HUES64 (cell line): Measurements from ENCODE around the gene FBXO11.

Source experiments
- H3K27ac ChIP-seq: 2 replicates; pipeline ENCODE4 v1.7.0; 2013; ENCODE audit warnings: low read depth, low read length, inconsistent platforms
- H3K27me3 ChIP-seq: 2 replicates; pipeline ENCODE4 v1.6.1; 2013; ENCODE audit warnings: mild to moderate bottlenecking, low read length; ENCODE audit not compliant: insufficient read depth
- H3K36me3 ChIP-seq: 2 replicates; pipeline ENCODE4 v1.6.1; 2013; ENCODE audit warnings: mild to moderate bottlenecking, low read length; ENCODE audit not compliant: insufficient read depth
- H3K4me1 ChIP-seq: 2 replicates; pipeline ENCODE4 v1.6.1; 2013; ENCODE audit warnings: mild to moderate bottlenecking, low read length, moderate library complexity; ENCODE audit not compliant: insufficient read depth
- H3K4me3 ChIP-seq: 2 replicates; pipeline ENCODE4 v1.5.1; 2013; ENCODE audit warnings: mild to moderate bottlenecking, low read length, moderate library complexity
- H3K9ac ChIP-seq: 2 replicates; pipeline ENCODE4 v1.6.1; 2013; ENCODE audit warnings: mild to moderate bottlenecking, low read depth, low read length
- H3K9me3 ChIP-seq: 2 replicates; pipeline ENCODE4 v1.6.1; 2013; ENCODE audit warnings: low read depth, low read length; ENCODE audit not compliant: insufficient read depth
- WGBS: fragments of 150-250, 120-280 bp; methylation state at CpG from one replicate; pipeline ENCODE4 v1.1.7; 2013; ENCODE audit warnings: missing lambda C conversion rate; 5-methylcytosine and 5-hydroxymethylcytosine counted together

FBXO11 gene

GRCh38 chr2:47838686-47839085 lies 67.6 kb downstream of the FBXO11 start:
- no peaks in the 10 kb centered on the region for H3K4me1 ChIP-seq
- H3K27ac ChIP-seq: no peak overlapping the region
- H3K27me3 ChIP-seq: no peaks in the 10 kb centered on the region
- WGBS: 99% methylated on average over 3 of the region's 4 CpGs
- peaks cover 64% of the 10 kb centered on the region for H3K36me3 ChIP-seq
- no peaks in the 10 kb centered on the region for H3K9me3 ChIP-seq
- H3K9ac ChIP-seq: no peak overlapping the region
- no peak overlapping the region for H3K4me3 ChIP-seq

GRCh38 chr2:47838249-47838648 lies 68.0 kb downstream of the FBXO11 start:
- H3K36me3 ChIP-seq: peaks cover 64% of the 10 kb centered on the region
- no peaks in the 10 kb centered on the region for H3K9me3 ChIP-seq
- WGBS: no CpG with 5 or more reads among the region's 1 CpG
- no peak overlapping the region for H3K27ac ChIP-seq
- H3K9ac ChIP-seq: no peak overlapping the region
- no peaks in the 10 kb centered on the region for H3K27me3 ChIP-seq
- no peaks in the 10 kb centered on the region for H3K4me1 ChIP-seq
- H3K4me3 ChIP-seq: no peak overlapping the region

GRCh38 chr2:47833516-47833968 lies 72.8 kb downstream of the FBXO11 start:
- Histone ChIP-seq H3K36me3 (peaks cover 92% of the 10 kb centered on the region), H3K27me3 (no peaks in the 10 kb centered on the region), H3K4me3 (no peak overlapping the region), H3K27ac (no peak overlapping the region), H3K9ac (no peak overlapping the region), H3K4me1 (no peaks in the 10 kb centered on the region), H3K9me3 (no peaks in the 10 kb centered on the region)
- 92% methylated on average over 2 of the region's 2 CpGs for WGBS

- Histone ChIP-seq H3K27ac (no peak overlapping the region), H3K4me1 (no peaks in the 10 kb centered on the region), H3K4me3 (no peak overlapping the region), H3K9me3 (no peaks in the 10 kb centered on the region), H3K36me3 (peaks cover 94% of the 10 kb centered on the region), H3K9ac (no peak overlapping the region), H3K27me3 (no peaks in the 10 kb centered on the region)
Observed at GRCh38 chr2:47822518-47822917, 83.8 kb downstream of the FBXO11 start.

- Histone ChIP-seq H3K9me3 (no peaks in the 10 kb centered on the region), H3K4me1 (no peaks in the 10 kb centered on the region), H3K4me3 (no peak overlapping the region), H3K27me3 (no peaks in the 10 kb centered on the region), H3K27ac (no peak overlapping the region), H3K9ac (no peak overlapping the region), H3K36me3 (peaks cover 95% of the 10 kb centered on the region)
- WGBS: 100% methylated on average over 1 of the region's 3 CpGs
Observed at GRCh38 chr2:47819834-47820233, 86.5 kb downstream of the FBXO11 start.

- no peaks in the 10 kb centered on the region for H3K4me1 ChIP-seq
- no peak overlapping the region for H3K27ac ChIP-seq
- H3K9ac ChIP-seq: no peak overlapping the region
- no peaks in the 10 kb centered on the region for H3K27me3 ChIP-seq
- 100% methylated on average over 1 of the region's 2 CpGs for WGBS
- no peak overlapping the region for H3K4me3 ChIP-seq
- H3K9me3 ChIP-seq: no peaks in the 10 kb centered on the region
- H3K36me3 ChIP-seq: peaks cover 93% of the 10 kb centered on the region
Observed at GRCh38 chr2:47818777-47819176, 87.5 kb downstream of the FBXO11 start.

GRCh38 chr2:47815764-47816163 lies 90.5 kb downstream of the FBXO11 start:
- Histone ChIP-seq H3K9ac (no peak overlapping the region), H3K27me3 (no peaks in the 10 kb centered on the region), H3K27ac (no peak overlapping the region), H3K4me1 (no peaks in the 10 kb centered on the region), H3K4me3 (no peak overlapping the region), H3K36me3 (peaks cover 91% of the 10 kb centered on the region), H3K9me3 (no peaks in the 10 kb centered on the region)
- WGBS: 95% methylated on average over 10 of the region's 10 CpGs

GRCh38 chr2:47811668-47812067 lies 94.6 kb downstream of the FBXO11 start:
- Histone ChIP-seq H3K36me3 (peaks cover 92% of the 10 kb centered on the region), H3K4me1 (no peaks in the 10 kb centered on the region), H3K27ac (no peak overlapping the region), H3K9ac (no peak overlapping the region), H3K27me3 (no peaks in the 10 kb centered on the region), H3K4me3 (no peak overlapping the region), H3K9me3 (no peaks in the 10 kb centered on the region)
- 95% methylated on average over 1 of the region's 1 CpG for WGBS

- H3K27ac ChIP-seq: no peak overlapping the region
- H3K27me3 ChIP-seq: no peaks in the 10 kb centered on the region
- no peak overlapping the region for H3K9ac ChIP-seq
- no peaks in the 10 kb centered on the region for H3K4me1 ChIP-seq
- H3K9me3 ChIP-seq: no peaks in the 10 kb centered on the region
- H3K4me3 ChIP-seq: no peak overlapping the region
- H3K36me3 ChIP-seq: peaks cover 92% of the 10 kb centered on the region
Observed at GRCh38 chr2:47810850-47811249, 95.4 kb downstream of the FBXO11 start.

- Histone ChIP-seq H3K27ac (no peak overlapping the region), H3K4me1 (no peaks in the 10 kb centered on the region), H3K4me3 (no peak overlapping the region), H3K36me3 (peaks cover 92% of the 10 kb centered on the region), H3K9ac (no peak overlapping the region), H3K9me3 (no peaks in the 10 kb centered on the region), H3K27me3 (no peaks in the 10 kb centered on the region)
- 100% methylated on average over 1 of the region's 2 CpGs for WGBS
Observed at GRCh38 chr2:47809903-47810302, 96.4 kb downstream of the FBXO11 start.

GRCh38 chr2:47808614-47809013 lies 97.7 kb downstream of the FBXO11 start:
- H3K27me3 ChIP-seq: no peaks in the 10 kb centered on the region
- no peaks in the 10 kb centered on the region for H3K4me1 ChIP-seq
- H3K36me3 ChIP-seq: peaks cover 94% of the 10 kb centered on the region
- H3K4me3 ChIP-seq: no peak overlapping the region
- H3K27ac ChIP-seq: no peak overlapping the region
- no peaks in the 10 kb centered on the region for H3K9me3 ChIP-seq
- H3K9ac ChIP-seq: no peak overlapping the region
- 94% methylated on average over 4 of the region's 4 CpGs for WGBS

- no peaks in the 10 kb centered on the region for H3K4me1 ChIP-seq
- H3K4me3 ChIP-seq: no peak overlapping the region
- 97% methylated on average over 5 of the region's 6 CpGs for WGBS
- H3K36me3 ChIP-seq: peaks cover 100% of the 10 kb centered on the region
- H3K9ac ChIP-seq: no peak overlapping the region
- no peaks in the 10 kb centered on the region for H3K9me3 ChIP-seq
- no peak overlapping the region for H3K27ac ChIP-seq
- no peaks in the 10 kb centered on the region for H3K27me3 ChIP-seq
Observed at GRCh38 chr2:47805850-47806249, 100.4 kb downstream of the FBXO11 start.
